GM12878 (cell line): ENCODE measurements around the gene TECR. TPM values are rescaled to one million over a fixed set of nuclear protein-coding genes. Genes with fewer than 3 reads are reported as not detected.
A peak's percentile ranks its signal among the peaks of the same experiment; 100 is the strongest.

Experiments used
- ATF7 ChIP-seq: fragments of 450-650 bp; IDR thresholded peaks from 2 replicates; pipeline ENCODE4 v1.6.1; 2016; ENCODE audit warnings: low read depth, mild to moderate bottlenecking
- BACH1 ChIP-seq: fragments of 450-650 bp; IDR thresholded peaks from 2 replicates; pipeline ENCODE4 v1.6.1; 2017; ENCODE audit warnings: mild to moderate bottlenecking, borderline replicate concordance
- CBX3 ChIP-seq: fragments of 200-600 bp; sonication (generic); IDR thresholded peaks from 2 replicates; pipeline ENCODE4 v1.6.1; 2016; ENCODE audit warnings: low read depth, borderline replicate concordance
- CEBPB ChIP-seq, 2 experiments: fragments of 150-350 bp in 1 of 2; IDR thresholded peaks; 2 replicates each; pipeline ENCODE4 v1.6.1; 2012 to 2014; ENCODE audit warnings: low read depth in 2 of 2, low read length in 2 of 2, borderline replicate concordance in 1 of 2, inconsistent platforms in 1 of 2
- CTCF ChIP-seq, 3 experiments: IDR thresholded peaks in 2 of 3; conservative IDR thresholded peaks in 1 of 3; 2 replicates each; pipeline ENCODE4 v1.5.1; 2011; ENCODE audit warnings: low read depth in 3 of 3, low read length in 3 of 3, mild to moderate bottlenecking in 3 of 3, control low read depth in 2 of 3, moderate library complexity in 2 of 3, inconsistent platforms in 1 of 3, mixed read lengths in 1 of 3; ENCODE audit not compliant: control insufficient read depth in 2 of 3, insufficient read depth in 1 of 3; ENCODE audit errors: extremely low read depth in 1 of 3
- EZH2 ChIP-seq: IDR thresholded peaks from 2 replicates; pipeline ENCODE4 v1.6.1; 2012; ENCODE audit warnings: low read depth, mild to moderate bottlenecking, control low read depth, inconsistent platforms, low read length, borderline replicate concordance; ENCODE audit not compliant: control insufficient read depth
- FOXK2 ChIP-seq: fragments of 450-650 bp; IDR thresholded peaks from 2 replicates; pipeline ENCODE4 v1.6.1; 2017; ENCODE audit warnings: mild to moderate bottlenecking, moderate library complexity
- HDAC6 ChIP-seq: fragments of 200-600 bp; sonication (generic); IDR thresholded peaks from one replicate; pipeline ENCODE4 v1.8.0; 2017; ENCODE audit warnings: antibody characterized with exemption; ENCODE audit not compliant: unreplicated experiment
- JUNB ChIP-seq: IDR thresholded peaks from 2 replicates; pipeline ENCODE4 v1.6.1; 2016; ENCODE audit warnings: antibody characterized with exemption, mild to moderate bottlenecking
- KLF5 ChIP-seq: fragments of 450-650 bp; IDR thresholded peaks from 2 replicates; pipeline ENCODE4 v1.6.1; 2014; ENCODE audit warnings: mild to moderate bottlenecking; ENCODE audit not compliant: partially characterized antibody
- MAX ChIP-seq: IDR thresholded peaks from 2 replicates; pipeline ENCODE4 v1.6.1; 2012; ENCODE audit warnings: low read depth, low read length, improper control_type of control experiment
- MXI1 ChIP-seq: fragments of 150-350 bp; IDR thresholded peaks from 2 replicates; pipeline ENCODE4 v1.6.1; 2011; ENCODE audit warnings: low read depth, mild to moderate bottlenecking, inconsistent platforms, low read length, improper control_type of control experiment
- NBN ChIP-seq: fragments of 450-650 bp; IDR thresholded peaks from 2 replicates; pipeline ENCODE4 v1.6.1; 2016
- NFYA ChIP-seq: IDR thresholded peaks from 2 replicates; pipeline ENCODE4 v1.6.1; 2011; ENCODE audit warnings: low read depth, mild to moderate bottlenecking, low read length, improper control_type of control experiment, borderline replicate concordance
- NR2C1 ChIP-seq: fragments of 450-650 bp; IDR thresholded peaks from 2 replicates; pipeline ENCODE4 v1.6.1; 2017; ENCODE audit warnings: antibody characterized with exemption, mild to moderate bottlenecking, moderate library complexity
- NRF1 ChIP-seq: conservative IDR thresholded peaks from 2 replicates; pipeline ENCODE4 v1.6.1; 2011; ENCODE audit warnings: mild to moderate bottlenecking, low read depth, low read length, improper control_type of control experiment
- RELB ChIP-seq: fragments of 450-650 bp; IDR thresholded peaks from 2 replicates; pipeline ENCODE4 v1.6.1; 2017; ENCODE audit warnings: low read depth, mild to moderate bottlenecking, moderate library complexity
- SMC3 ChIP-seq: IDR thresholded peaks from 2 replicates; pipeline ENCODE4 v1.6.1; 2011; ENCODE audit warnings: low read length, improper control_type of control experiment, borderline replicate concordance
- SP1 ChIP-seq: IDR thresholded peaks from one replicate; pipeline ENCODE4 v1.6.1; 2011; ENCODE audit warnings: low read depth, low read length
- ZNF24 ChIP-seq: fragments of 450-650 bp; IDR thresholded peaks from 2 replicates; pipeline ENCODE4 v1.6.1; 2017; ENCODE audit warnings: antibody characterized with exemption, mild to moderate bottlenecking
- ZNF384 ChIP-seq: IDR thresholded peaks from 2 replicates; pipeline ENCODE4 v1.6.1; 2012; ENCODE audit warnings: low read depth, mild to moderate bottlenecking, low read length, improper control_type of control experiment, borderline replicate concordance
- ZNF592 ChIP-seq: fragments of 450-650 bp; IDR thresholded peaks from 2 replicates; pipeline ENCODE4 v1.6.1; 2017; ENCODE audit warnings: mild to moderate bottlenecking, moderate library complexity
- ZSCAN29 ChIP-seq: fragments of 450-650 bp; IDR thresholded peaks from 2 replicates; pipeline ENCODE4 v1.6.1; 2017; ENCODE audit warnings: mild to moderate bottlenecking, moderate library complexity
- ZZZ3 ChIP-seq: IDR thresholded peaks from 2 replicates; pipeline ENCODE4 v1.6.1; 2011; ENCODE audit warnings: low read depth; ENCODE audit not compliant: control insufficient read depth, insufficient read length
- polyA plus RNA-seq, 11 experiments: library from polyadenylated mRNA; depleted of rRNA in 4 of 11; unstranded in 6 of 11; stranded (reverse) in 5 of 11; fragments of >200 nt; fragmentation: Nextera tagmentation in 4 of 11; fragmentation: Illumina TruSeq in 1 of 11; extraction: Ambion mirVana in 4 of 11; extraction: Trizol in 1 of 11; gene quantifications; 1 replicate in 1 of 11; 2 replicates in 10 of 11; pipeline versions ENCODE4 v1.2.1 to v1.2.3, GENCODE V29; 2011 to 2016; ENCODE audit warnings: inconsistent platforms in 2 of 11, missing spikeins in 2 of 11, low read depth in 1 of 11
- total RNA-seq, 4 experiments: library from RNA; depleted of rRNA in 3 of 4; stranded (reverse); fragments of >200 nt in 3 of 4; fragmentation: Illumina TruSeq in 1 of 4; extraction: Trizol in 1 of 4; gene quantifications; 2 replicates each; pipeline versions ENCODE4 v1.2.1 to v1.2.3, GENCODE V29; 2013 to 2021

TECR gene
- total and polyA plus RNA-seq, 10 of the 15 experiments (the other 5 are each of a cell fraction or from before 2014, with no cell fraction given) = 9.6 to 157 (median 64.2) TPM

- TF ChIP-seq ZNF384 (no peak), NR2C1 (peak; percentile 5; the same call in 1 of the 2 replicates), ZNF592 (no peak), CTCF (IDR thresholded peaks at IDR 0.05 in 2 of 3, conservative IDR thresholded peaks at IDR 0.05 in 1 of 3; ENCODE audit: control insufficient read depth in 2 of 3, extremely low read depth in 1 of 3, insufficient read depth in 1 of 3, low read depth in 3 of 3, low read length in 3 of 3) (no peak), NFYA (no peak), MXI1 (peak; percentile 70), SMC3 (no peak), NBN (peak; percentile 11; the same call in 1 of the 2 replicates), CBX3 (no peak), KLF5 (no peak), NRF1 (no peak), EZH2 (no peak), HDAC6 (no peak), CEBPB (IDR thresholded peaks at IDR 0.05; ENCODE audit: borderline replicate concordance in 1 of 2, low read depth in 2 of 2, low read length in 2 of 2) (no peak), FOXK2 (no peak), SP1 (peak; percentile 35), ZSCAN29 (no peak), BACH1 (peak; percentile 70; the same call in 1 of the 2 replicates), ATF7 (no peak), MAX (no peak), ZNF24 (no peak), ZZZ3 (no peak), RELB (0 out of 2 replicates have a peak, but pooled peaks have one; percentile 5), JUNB (no peak)
These were observed 11.4 kb upstream of the TECR start, which contains the start of gene DNAJB1 (continued) for GRCh38 chr19:14517840-14518505.
